ENCODE data around the gene DDIT4. TPM values are rescaled to one million over a fixed set of nuclear protein-coding genes. Genes with fewer than 3 reads are reported as not detected.

The DDIT4 gene
- total and polyA plus RNA-seq, 9 of the 15 experiments (the other 6 are each of a cell fraction or from before 2014, with no cell fraction given) = 8.2 to 675 (median 159) TPM

GRCh38 chr10:72274730-72275350 lies 1.1 kb downstream of the DDIT4 start (continued):
- TF ChIP-seq NFE2 (IDR thresholded peaks at IDR 0.05; ENCODE audit: low read depth) (no peak), HMG20B (CRISPR knock-in tag; IDR thresholded peaks at IDR 0.05) (peak; percentile 54; the same call in 1 of the 2 replicates), E2F5 (CRISPR knock-in tag; IDR thresholded peaks at IDR 0.05) (no peak), MYBL2 (IDR thresholded peaks at IDR 0.05; ENCODE audit: low read depth) (no peak), MYBL2 (CRISPR knock-in tag; IDR thresholded peaks at IDR 0.05; ENCODE audit: borderline replicate concordance) (no peak), FOXA1 (IDR thresholded peaks at IDR 0.05; ENCODE audit: borderline replicate concordance) (no peak), TAF1 (IDR thresholded peaks at IDR 0.05; ENCODE audit: control insufficient read depth, extremely low read depth, insufficient read depth, low read length, severe bottlenecking) (peak; percentile 13), RBM39 (optimal IDR thresholded peaks at IDR 0.05; ENCODE audit: low read depth, low read length) (no peak), ZNF274 (IDR thresholded peaks at IDR 0.05; ENCODE audit: borderline replicate concordance, low read depth, low read length) (no peak), SMARCB1 (IDR thresholded peaks at IDR 0.05; ENCODE audit: insufficient read length, low read depth) (no peak), POLR2G (IDR thresholded peaks at IDR 0.05; ENCODE audit: low read depth, low read length) (peak; percentile 78), ZNF12 (CRISPR knock-in tag; IDR thresholded peaks at IDR 0.05) (no peak; the same call in 1 of the 2 replicates), ZNF583 (CRISPR knock-in tag; IDR thresholded peaks at IDR 0.05) (peak; percentile 89), RBM17 (IDR thresholded peaks at IDR 0.05; ENCODE audit: borderline replicate concordance, low read depth, low read length) (no peak), SIRT6 (IDR thresholded peaks at IDR 0.05; ENCODE audit: low read depth, low read length) (no peak), SAFB (IDR thresholded peaks at IDR 0.05; ENCODE audit: borderline replicate concordance, low read depth, low read length) (0 out of 2 replicates have a peak, but pooled peaks have one; percentile 27), TBL1XR1 (IDR thresholded peaks at IDR 0.05; ENCODE audit: low read length in 2 of 2) (peak in 1 of 2 experiments; percentile 10; a peak in 1 of 4 replicates), TFAP4 (CRISPR knock-in tag; IDR thresholded peaks at IDR 0.05; ENCODE audit: borderline replicate concordance) (peak; percentile 88), KDM5B (IDR thresholded peaks at IDR 0.05; ENCODE audit: insufficient replicate concordance, low read depth, low read length) (peak; percentile 19), SRSF3 (IDR thresholded peaks at IDR 0.05; ENCODE audit: insufficient read depth, low read length) (0 out of 2 replicates have a peak, but pooled peaks have one; percentile 66), RB1 (IDR thresholded peaks at IDR 0.05; ENCODE audit: low read depth) (no peak), NR4A1 (CRISPR knock-in tag; IDR thresholded peaks at IDR 0.05) (no peak), NR4A1 (tag; IDR thresholded peaks at IDR 0.05) (peak; percentile 70), ZNF57 (CRISPR knock-in tag; IDR thresholded peaks at IDR 0.05) (no peak), NFRKB (IDR thresholded peaks at IDR 0.05; ENCODE audit: low read depth) (no peak), ZEB2 (IDR thresholded peaks at IDR 0.05) (no peak), E4F1 (CRISPR knock-in tag; IDR thresholded peaks at IDR 0.05; ENCODE audit: borderline replicate concordance) (no peak)
